ENCODE results near the gene MYO1D. TPM values are rescaled to one million over a fixed set of nuclear protein-coding genes. Genes with fewer than 3 reads are reported as not detected.

Gene MYO1D
- total RNA-seq, 1 donor from 2014 or later, result 27.7 TPM

DNA sequence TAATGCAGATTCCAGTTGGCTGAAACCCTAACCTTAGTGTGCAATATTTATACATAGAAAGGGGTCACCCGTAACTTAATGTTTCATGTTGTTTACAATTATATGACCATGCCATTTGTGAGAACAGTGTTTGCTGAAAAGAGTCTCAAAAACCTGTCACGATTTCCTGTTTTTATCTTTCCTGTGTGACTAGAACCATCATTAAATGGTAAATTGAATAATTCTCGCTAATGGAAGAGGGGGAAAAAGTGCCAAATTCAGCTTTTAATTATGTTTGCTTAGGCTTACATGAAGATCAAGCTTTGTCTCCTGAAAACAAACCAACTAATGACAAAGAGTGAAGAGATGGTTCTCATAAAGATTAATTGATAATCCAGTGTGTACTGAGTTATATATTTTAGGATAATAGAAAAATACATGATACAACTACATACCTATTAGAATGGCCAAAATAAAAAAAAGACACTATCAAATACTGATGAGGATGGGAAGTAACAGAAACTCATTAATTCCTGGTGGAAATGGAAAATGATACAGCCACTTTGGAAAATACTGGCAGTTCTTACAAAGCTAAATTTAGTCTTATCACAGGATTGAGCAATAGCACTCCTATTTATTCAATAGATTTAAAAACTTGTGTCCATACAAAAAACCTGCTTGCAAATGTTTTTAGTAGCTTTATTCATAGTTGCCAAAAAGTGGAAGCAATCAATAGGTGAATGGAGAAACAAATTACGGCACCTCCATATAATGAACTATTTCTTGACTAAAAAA is 248.5 kb downstream of the MYO1D start:
- CTCF ChIA-PET, result no interaction called here
- Mint-ChIP-seq H3K27me3 (no peaks in the 10 kb centered on the region), H3K27ac (no peak overlapping the region), H3K4me1 (no peaks in the 10 kb centered on the region), H3K9me3 (no peaks in the 10 kb centered on the region), H3K36me3 (ENCODE audit: low read depth) (peaks cover 3% of the 10 kb centered on the region), H3K4me3 (no peak overlapping the region)
- ATAC-seq (ENCODE audit: low read depth), result no peak
- no peak for DNase-seq
- POLR2A ChIA-PET, result no interaction called here
- intact Hi-C loops (cut with micrococcal nuclease), result no loop called here
- TF ChIP-seq, protein P1, sequence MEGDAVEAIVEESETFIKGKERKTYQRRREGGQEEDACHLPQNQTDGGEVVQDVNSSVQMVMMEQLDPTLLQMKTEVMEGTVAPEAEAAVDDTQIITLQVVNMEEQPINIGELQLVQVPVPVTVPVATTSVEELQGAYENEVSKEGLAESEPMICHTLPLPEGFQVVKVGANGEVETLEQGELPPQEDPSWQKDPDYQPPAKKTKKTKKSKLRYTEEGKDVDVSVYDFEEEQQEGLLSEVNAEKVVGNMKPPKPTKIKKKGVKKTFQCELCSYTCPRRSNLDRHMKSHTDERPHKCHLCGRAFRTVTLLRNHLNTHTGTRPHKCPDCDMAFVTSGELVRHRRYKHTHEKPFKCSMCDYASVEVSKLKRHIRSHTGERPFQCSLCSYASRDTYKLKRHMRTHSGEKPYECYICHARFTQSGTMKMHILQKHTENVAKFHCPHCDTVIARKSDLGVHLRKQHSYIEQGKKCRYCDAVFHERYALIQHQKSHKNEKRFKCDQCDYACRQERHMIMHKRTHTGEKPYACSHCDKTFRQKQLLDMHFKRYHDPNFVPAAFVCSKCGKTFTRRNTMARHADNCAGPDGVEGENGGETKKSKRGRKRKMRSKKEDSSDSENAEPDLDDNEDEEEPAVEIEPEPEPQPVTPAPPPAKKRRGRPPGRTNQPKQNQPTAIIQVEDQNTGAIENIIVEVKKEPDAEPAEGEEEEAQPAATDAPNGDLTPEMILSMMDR (IDR thresholded peaks at IDR 0.05), result no peak

DNA sequence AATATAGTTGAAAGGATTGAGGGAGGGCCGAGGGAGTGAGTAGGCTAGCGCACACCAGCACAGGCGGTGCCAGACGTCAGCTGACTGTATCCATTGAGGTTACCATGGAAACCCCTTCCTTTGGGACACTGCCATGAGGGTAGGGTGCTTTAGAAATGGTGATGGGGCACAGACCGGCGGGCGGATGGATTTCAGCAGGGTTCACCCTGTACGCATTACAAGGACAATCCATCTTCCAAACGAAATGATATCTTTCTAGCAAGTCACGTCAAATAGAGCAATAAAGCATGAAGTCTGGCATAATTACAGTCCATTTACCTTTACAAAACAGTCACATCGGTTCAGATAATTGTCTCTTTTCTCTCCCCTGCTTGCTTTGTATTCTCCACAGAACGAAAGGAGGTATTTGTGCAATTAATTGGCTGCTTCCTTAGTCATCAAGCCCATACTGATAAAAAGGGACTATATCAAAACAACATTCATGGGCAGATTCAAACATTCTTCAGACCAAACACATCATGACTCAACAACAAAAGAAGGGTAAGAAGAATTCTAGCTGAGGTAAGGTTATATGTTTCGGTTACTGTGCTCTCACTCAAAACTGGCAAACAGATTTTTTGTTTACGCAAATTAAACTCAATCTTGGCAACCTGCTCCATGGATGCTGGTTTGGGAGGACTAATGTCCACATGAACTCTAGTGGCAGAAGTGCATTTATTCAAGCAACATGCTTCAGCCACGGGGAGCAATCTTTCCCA is 249.5 kb downstream of the MYO1D start:
- ATAC-seq (ENCODE audit: low read depth) (no peak), DNase-seq (no peak)
- CTCF ChIA-PET, result no interaction called here
- no peaks in the 10 kb centered on the region for H3K27me3 Mint-ChIP-seq
- peaks cover 3% of the 10 kb centered on the region for H3K36me3 Mint-ChIP-seq (ENCODE audit: low read depth)
- H3K27ac Mint-ChIP-seq, result no peak overlapping the region
- intact Hi-C loops (cut with micrococcal nuclease), result no loop called here
- no peaks in the 10 kb centered on the region for H3K9me3 Mint-ChIP-seq
- no peaks in the 10 kb centered on the region for H3K4me1 Mint-ChIP-seq
- no peak overlapping the region for H3K4me3 Mint-ChIP-seq
- POLR2A ChIA-PET, result no interaction called here
- TF ChIP-seq, protein P1 (IDR thresholded peaks at IDR 0.05), result no peak

DNA sequence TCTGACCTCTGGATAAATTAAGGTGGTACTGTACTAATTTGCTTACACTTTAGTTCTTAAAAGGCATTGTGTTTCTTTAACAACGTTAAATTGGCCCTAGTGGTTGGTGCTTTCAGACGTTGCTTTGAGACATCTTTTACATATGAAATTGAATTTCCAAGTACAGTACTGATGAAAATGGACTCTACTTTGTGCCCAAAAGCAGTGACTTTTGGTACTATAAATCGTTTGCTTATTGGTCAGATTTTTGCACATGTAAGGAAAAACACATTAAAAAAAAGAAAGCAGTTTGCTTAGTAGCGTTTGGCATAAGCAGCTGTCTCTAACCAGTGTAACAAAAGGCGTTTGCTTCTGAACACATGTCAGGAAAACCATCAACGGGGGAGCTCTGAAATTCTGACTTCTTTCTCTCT is 250.5 kb downstream of the MYO1D start:
- H3K9me3 Mint-ChIP-seq, result no peaks in the 10 kb centered on the region
- H3K27me3 Mint-ChIP-seq, result no peaks in the 10 kb centered on the region
- TF ChIP-seq, protein P1 (IDR thresholded peaks at IDR 0.05), result no peak
- no peak overlapping the region for H3K27ac Mint-ChIP-seq
- DNase-seq (no peak), ATAC-seq (ENCODE audit: low read depth) (no peak)
- no peaks in the 10 kb centered on the region for H3K4me1 Mint-ChIP-seq
- H3K36me3 Mint-ChIP-seq (ENCODE audit: low read depth), result peaks cover 3% of the 10 kb centered on the region
- intact Hi-C loops (cut with micrococcal nuclease), result no loop called here
- H3K4me3 Mint-ChIP-seq, result no peak overlapping the region
- ChIA-PET CTCF (no interaction called here), POLR2A (no interaction called here)

DNA sequence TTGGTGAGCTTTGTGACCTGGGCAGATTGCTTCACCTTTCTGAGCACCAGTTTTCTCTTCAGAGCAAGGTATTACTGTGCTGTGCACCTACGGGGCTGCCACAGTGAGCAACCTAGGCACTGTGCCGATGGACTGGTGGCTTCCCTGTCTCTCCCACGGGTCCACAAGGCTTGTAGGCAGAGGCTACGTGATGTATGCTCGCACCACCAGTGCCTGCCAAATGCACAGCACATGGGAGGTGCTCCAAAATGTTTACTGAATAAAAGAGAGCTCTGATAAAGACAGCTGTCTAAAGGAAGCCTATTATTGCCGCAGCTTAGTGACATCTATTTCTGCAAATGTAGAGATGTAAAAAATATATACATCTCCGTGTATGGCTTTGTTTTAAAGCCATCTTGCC is 251.0 kb downstream of the MYO1D start:
- intact Hi-C loops (cut with micrococcal nuclease), result no loop called here
- Mint-ChIP-seq H3K27ac (no peak overlapping the region), H3K4me1 (no peaks in the 10 kb centered on the region), H3K9me3 (no peaks in the 10 kb centered on the region), H3K4me3 (no peak overlapping the region), H3K27me3 (no peaks in the 10 kb centered on the region), H3K36me3 (ENCODE audit: low read depth) (peaks cover 3% of the 10 kb centered on the region)
- ATAC-seq (ENCODE audit: low read depth) (no peak), DNase-seq (no peak)
- ChIA-PET POLR2A (no interaction called here), CTCF (no interaction called here)
- TF ChIP-seq, protein P1 (IDR thresholded peaks at IDR 0.05), result no peak

DNA sequence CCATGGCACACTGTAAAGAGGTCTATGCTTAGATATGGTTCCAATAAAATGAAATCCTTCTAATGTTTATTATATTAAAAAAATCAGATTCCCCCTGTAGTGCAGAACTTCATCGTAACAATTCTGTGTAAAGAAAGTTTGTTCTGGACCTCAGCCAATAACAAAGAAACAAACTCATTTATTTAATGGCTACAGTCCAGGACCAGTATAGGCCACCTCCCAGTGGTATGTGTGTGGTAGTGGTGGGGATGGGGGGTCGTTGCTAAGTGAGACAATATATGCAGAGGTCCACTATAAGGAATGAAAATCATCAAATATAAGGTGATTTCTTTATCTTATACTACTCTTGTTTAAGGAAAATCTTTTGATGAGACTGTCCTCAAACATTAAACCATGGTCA is 253.7 kb downstream of the MYO1D start:
- no peak overlapping the region for H3K4me3 Mint-ChIP-seq
- ChIA-PET CTCF (no interaction called here), POLR2A (no interaction called here)
- DNase-seq (no peak), ATAC-seq (ENCODE audit: low read depth) (no peak)
- TF ChIP-seq, protein P1 (IDR thresholded peaks at IDR 0.05), result no peak
- H3K4me1 Mint-ChIP-seq, result no peaks in the 10 kb centered on the region
- H3K27ac Mint-ChIP-seq, result no peak overlapping the region
- intact Hi-C loops (cut with micrococcal nuclease), result no loop called here
- no peaks in the 10 kb centered on the region for H3K27me3 Mint-ChIP-seq
- no peaks in the 10 kb centered on the region for H3K36me3 Mint-ChIP-seq (ENCODE audit: low read depth)
- no peaks in the 10 kb centered on the region for H3K9me3 Mint-ChIP-seq

Measured in activated B cell treated with CpG ODN at 0.5 μM for 24 hours (primary cell).